Psoas muscle (tissue), 8 donors: ENCODE measurements around the gene FAM163B. TPM values are rescaled to one million over a fixed set of nuclear protein-coding genes. Genes with fewer than 3 reads are reported as not detected.

Experiments used
- ATAC-seq, 4 donors: fragments of 200-7000 bp; cut with Tn5 transposase; one replicate each; pipeline ENCODE4 v1.9.1; 2020; ENCODE audit warnings: moderate library complexity in 3 of 4, mild to moderate bottlenecking in 2 of 4
- DNase-seq, 2 donors: peaks; one replicate each; pipeline ENCODE4 v3.0.0-alpha.2; 2020
- H3K27ac ChIP-seq: fragments of 200-600 bp; one replicate; pipeline ENCODE4 v1.8.0; 2022
- H3K27me3 ChIP-seq, 3 donors: fragments of 200-600 bp in 1 of 3; one replicate each; pipeline versions ENCODE4 v1.6.1 to v1.8.0; 2013 to 2022; ENCODE audit warnings: low read length in 2 of 3, mild to moderate bottlenecking in 2 of 3, moderate library complexity in 1 of 3; ENCODE audit not compliant: insufficient read depth in 3 of 3
- H3K36me3 ChIP-seq, 2 donors: fragments of 200-600 bp in 1 of 2; one replicate each; pipeline versions ENCODE4 v1.6.1 to v1.8.0; 2013 to 2022; ENCODE audit warnings: low read depth in 1 of 2, mild to moderate bottlenecking in 1 of 2, moderate library complexity in 1 of 2; ENCODE audit not compliant: insufficient read depth in 1 of 2
- H3K4me1 ChIP-seq: fragments of 200-600 bp; one replicate; pipeline ENCODE4 v1.8.0; 2022
- H3K4me3 ChIP-seq: fragments of 200-600 bp; one replicate; pipeline ENCODE4 v1.8.0; 2022; ENCODE audit warnings: mild to moderate bottlenecking
- H3K9me3 ChIP-seq: fragments of 200-600 bp; one replicate; pipeline ENCODE4 v1.8.0; 2022
- WGBS, 3 donors: extraction: QIAGEN DNeasy Blood & Tissue Kit; methylation state at CpG; one replicate each; pipeline versions ENCODE4 v1.1.6 to v1.1.7; 2013; 5-methylcytosine and 5-hydroxymethylcytosine counted together
- intact Hi-C, 2 donors: fragments of 100-400 bp; cut with DNase I; formaldehyde crosslinking; loops; one replicate each; pipeline versions ENCODE4 v1.11.0 to v1.14.2; 2022
- polyA plus RNA-seq, 3 donors: library from polyadenylated mRNA; stranded (reverse); fragments of 200-250 nt; gene quantifications; one replicate each; pipeline ENCODE4 v1.2.3, GENCODE V29; 2013
- total RNA-seq, 4 donors: library from RNA; stranded (reverse); fragmentation: NEBNext Ultra II Directional in 2 of 4; extraction: Animal tissue kit (Norgen Biotek cat#: 25700) in 2 of 4; gene quantifications; one replicate each; pipeline versions ENCODE4 v1.2.1 to v1.2.4, GENCODE V29; 2021 to 2023
- TF ChIP-seq, protein P1 (sequence below): fragments of 200-600 bp; IDR thresholded peaks from one replicate; pipeline ENCODE4 v1.8.0; 2022; ENCODE audit warnings: antibody characterized with exemption
- donor health status: healthy with polysubstance abuse.
- donor health status: DM: no; HTN: no; CAD: no; lungs with moderate emphysema.
- donor health status: Bipolar disorder and iron deficiency.
- donor health status: healthy.
- donor health status: DM: yes; HTN: yes; CAD: no.
- donor health status: DM: no; HTN: no; CAD: no.
- donor health status: DM: no; HTN: no; CAD: no.
- donor health status: DM: yes; HTN: yes; CAD: no.

The FAM163B gene
- total and polyA plus RNA-seq, 7 donors = not detected

DNA sequence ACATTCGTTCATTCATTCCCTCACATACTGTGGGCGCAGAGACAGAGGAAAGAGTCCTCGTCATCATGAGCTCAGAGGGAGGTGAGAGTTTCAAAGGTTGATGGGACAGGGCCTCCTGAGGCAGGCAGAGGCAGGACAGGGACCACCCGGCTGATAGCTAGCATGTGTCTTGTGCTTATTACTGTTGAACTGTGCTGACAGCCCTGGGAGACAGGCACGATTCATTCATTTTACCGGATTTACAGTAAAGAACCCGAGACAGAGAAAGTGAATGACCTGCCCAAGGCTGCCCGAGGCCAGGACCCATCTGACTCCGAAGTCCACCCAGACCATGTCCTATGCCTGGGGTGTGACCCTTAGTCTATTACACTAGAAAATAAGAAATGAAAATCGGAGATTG, 4.9 kb upstream of the FAM163B start:
- Histone ChIP-seq H3K4me1 (no peaks in the 10 kb centered on the region), H3K27me3 (peaks cover 0 to 88% (median 12%) of the 10 kb centered on the region in 3 donors), H3K4me3 (no peak overlapping the region), H3K36me3 (no peaks in the 10 kb centered on the region), H3K9me3 (no peaks in the 10 kb centered on the region), H3K27ac (no peak overlapping the region)
- 69 to 74% (median 72%) methylated on average over 10 of the region's 10 CpGs for WGBS, 3 donors
- DNase-seq = no peak
- TF ChIP-seq, protein P1, sequence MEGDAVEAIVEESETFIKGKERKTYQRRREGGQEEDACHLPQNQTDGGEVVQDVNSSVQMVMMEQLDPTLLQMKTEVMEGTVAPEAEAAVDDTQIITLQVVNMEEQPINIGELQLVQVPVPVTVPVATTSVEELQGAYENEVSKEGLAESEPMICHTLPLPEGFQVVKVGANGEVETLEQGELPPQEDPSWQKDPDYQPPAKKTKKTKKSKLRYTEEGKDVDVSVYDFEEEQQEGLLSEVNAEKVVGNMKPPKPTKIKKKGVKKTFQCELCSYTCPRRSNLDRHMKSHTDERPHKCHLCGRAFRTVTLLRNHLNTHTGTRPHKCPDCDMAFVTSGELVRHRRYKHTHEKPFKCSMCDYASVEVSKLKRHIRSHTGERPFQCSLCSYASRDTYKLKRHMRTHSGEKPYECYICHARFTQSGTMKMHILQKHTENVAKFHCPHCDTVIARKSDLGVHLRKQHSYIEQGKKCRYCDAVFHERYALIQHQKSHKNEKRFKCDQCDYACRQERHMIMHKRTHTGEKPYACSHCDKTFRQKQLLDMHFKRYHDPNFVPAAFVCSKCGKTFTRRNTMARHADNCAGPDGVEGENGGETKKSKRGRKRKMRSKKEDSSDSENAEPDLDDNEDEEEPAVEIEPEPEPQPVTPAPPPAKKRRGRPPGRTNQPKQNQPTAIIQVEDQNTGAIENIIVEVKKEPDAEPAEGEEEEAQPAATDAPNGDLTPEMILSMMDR = no peak
- ATAC-seq = no peak
- intact Hi-C loops = no loop called here

DNA sequence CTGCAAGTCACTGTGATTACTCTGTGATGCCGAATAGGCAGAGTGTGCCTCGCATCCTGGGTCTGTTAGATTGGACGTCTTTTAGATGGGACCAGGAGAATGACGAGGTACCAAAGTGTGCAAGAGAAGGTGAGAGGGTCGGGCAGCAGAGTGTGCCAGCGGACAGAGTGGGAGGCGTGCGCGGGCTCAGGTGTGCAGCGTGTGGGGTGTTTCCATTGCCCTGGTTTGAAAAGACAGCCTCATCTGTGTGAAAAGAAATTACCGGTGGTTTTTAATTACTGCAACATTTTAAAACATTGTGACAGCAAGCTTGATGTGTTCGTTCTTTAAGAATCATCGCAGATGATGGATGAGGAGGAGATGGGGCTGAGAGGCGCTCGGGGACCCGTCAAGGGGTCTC, 4.2 kb upstream of the FAM163B start:
- H3K9me3 ChIP-seq = no peaks in the 10 kb centered on the region
- H3K4me1 ChIP-seq = no peaks in the 10 kb centered on the region
- peaks cover 0 to 93% (median 15%) of the 10 kb centered on the region in 3 donors for H3K27me3 ChIP-seq
- H3K36me3 ChIP-seq = no peaks in the 10 kb centered on the region
- intact Hi-C loops = no loop called here
- DNase-seq (no peak), ATAC-seq (no peak)
- H3K4me3 ChIP-seq = no peak overlapping the region
- WGBS, 3 donors = 82 to 87% (median 85%) methylated on average over 16 of the region's 16 CpGs
- TF ChIP-seq, protein P1 = no peak
- H3K27ac ChIP-seq = no peak overlapping the region

DNA sequence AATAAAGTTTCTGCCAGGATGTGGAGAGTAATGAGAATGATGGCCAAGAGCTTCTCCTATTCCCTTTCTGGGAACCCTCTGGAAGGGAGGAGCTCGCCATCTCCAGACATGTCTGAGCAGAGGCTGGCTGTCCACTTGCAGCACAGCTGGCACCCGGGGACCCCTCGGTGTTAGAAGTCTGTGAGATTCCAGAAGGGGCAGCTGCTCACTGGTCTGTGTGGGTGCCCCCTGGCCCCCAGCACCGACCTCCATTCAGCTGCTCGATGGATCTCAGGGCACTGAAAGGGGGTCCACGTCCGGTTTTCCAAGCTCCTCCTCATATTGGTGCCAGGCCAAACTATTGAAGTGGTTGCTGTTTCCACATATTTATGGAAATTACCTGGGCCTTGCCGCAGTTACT, 3.6 kb upstream of the FAM163B start:
- intact Hi-C loops = no loop called here
- ATAC-seq (no peak), DNase-seq (peak in 1 of 2 donors; percentile 19)
- Histone ChIP-seq H3K9me3 (no peaks in the 10 kb centered on the region), H3K27me3 (peaks cover 0 to 93% (median 19%) of the 10 kb centered on the region in 3 donors), H3K4me3 (no peak overlapping the region), H3K27ac (no peak overlapping the region), H3K4me1 (no peaks in the 10 kb centered on the region), H3K36me3 (no peaks in the 10 kb centered on the region)
- 53 to 63% (median 55%) methylated on average over 8 of the region's 8 CpGs for WGBS, 3 donors
- TF ChIP-seq, protein P1 = no peak

DNA sequence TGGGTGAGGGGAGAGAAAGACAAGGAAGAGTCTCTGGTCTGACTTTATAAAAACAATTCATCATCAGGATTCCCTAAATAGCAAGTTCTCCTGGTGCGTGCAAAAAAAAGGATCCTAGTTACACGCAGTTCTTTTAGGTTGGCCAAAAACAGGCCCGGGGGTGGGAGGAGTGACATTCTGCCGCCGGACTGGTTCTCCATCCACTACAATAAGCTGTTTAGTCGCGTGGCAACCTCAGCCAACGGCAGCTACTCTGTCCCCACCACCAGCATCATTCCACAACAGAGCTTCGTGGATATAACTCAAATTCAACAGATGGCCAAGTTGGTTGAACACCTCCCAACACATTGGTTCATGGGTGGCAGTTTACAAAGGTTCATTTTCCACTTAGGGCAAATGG, 2.9 kb upstream of the FAM163B start:
- intact Hi-C loops = no loop called here
- ATAC-seq = no peak
- Histone ChIP-seq H3K27me3 (peaks cover 0 to 95% (median 25%) of the 10 kb centered on the region in 3 donors), H3K4me3 (no peak overlapping the region), H3K4me1 (no peaks in the 10 kb centered on the region), H3K9me3 (no peaks in the 10 kb centered on the region), H3K36me3 (no peaks in the 10 kb centered on the region), H3K27ac (no peak overlapping the region)
- TF ChIP-seq, protein P1 = no peak
- peak in 1 of 2 donors; percentile 9 for DNase-seq
- WGBS, 3 donors = 71 to 76% (median 73%) methylated on average over 9 of the region's 9 CpGs

- 81 to 90% (median 87%) methylated on average over 5 of the region's 5 CpGs for WGBS, 3 donors
- Histone ChIP-seq H3K9me3 (no peaks in the 10 kb centered on the region), H3K27me3 (peaks cover 0 to 95% (median 21%) of the 10 kb centered on the region in 3 donors), H3K4me3 (no peak overlapping the region), H3K27ac (no peak overlapping the region), H3K4me1 (no peaks in the 10 kb centered on the region), H3K36me3 (no peaks in the 10 kb centered on the region)
- TF ChIP-seq, protein P1 = no peak
- ATAC-seq (no peak), DNase-seq (no peak)
- intact Hi-C loops = no loop called here
Measured at GRCh38 chr9:133610845-133611244, 1.7 kb upstream of the FAM163B start.
